Limb (tissue), 2 donors: ENCODE results near the gene FGF12.

Source experiments
- DNase-seq, 2 donors: peaks; one replicate each; pipeline ENCODE4 v3.0.0-alpha.2; 2016; ENCODE audit errors: extremely low spot score in 2 of 2

FGF12 gene

GRCh38 chr3:192128060-192128459 lies 599.3 kb downstream of the FGF12 start:
- no peak for DNase-seq

DNA sequence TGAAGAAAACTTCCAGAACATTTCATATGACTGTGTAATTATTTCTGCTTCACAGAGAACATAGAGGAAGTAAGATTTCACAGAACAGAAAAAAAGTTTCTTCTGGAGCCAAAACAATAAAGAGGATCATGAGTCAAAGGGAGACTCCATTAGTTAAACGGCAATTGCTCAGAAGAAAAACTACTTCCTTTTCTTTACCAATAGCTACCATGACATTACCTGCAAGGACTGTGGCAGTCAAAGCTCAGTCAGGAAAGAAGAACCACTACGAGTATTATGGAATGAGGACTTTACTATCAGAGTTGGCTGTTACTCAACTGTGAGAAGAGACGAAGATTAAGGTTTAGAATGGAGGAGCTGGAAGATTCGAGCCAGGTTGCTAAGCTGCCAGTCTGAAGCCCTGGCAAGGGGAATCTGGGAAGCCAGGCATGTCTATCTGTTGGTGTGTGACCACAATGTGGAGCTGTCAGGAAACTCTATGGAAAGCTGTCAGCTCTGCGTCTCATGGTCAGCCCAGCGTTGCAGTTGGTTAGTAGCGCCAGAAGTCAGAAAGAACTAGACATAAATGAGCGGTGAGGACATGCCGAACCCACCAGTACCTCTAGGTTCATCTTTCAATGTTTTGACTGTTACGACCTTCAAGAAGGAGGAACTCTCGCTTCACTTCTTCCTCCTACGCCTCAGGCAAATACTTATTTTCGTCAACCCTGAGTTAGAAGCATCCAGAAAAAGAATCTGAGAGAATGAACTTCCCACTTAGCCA lies 604.3 kb downstream of the FGF12 start:
- DNase-seq, result no peak

DNA sequence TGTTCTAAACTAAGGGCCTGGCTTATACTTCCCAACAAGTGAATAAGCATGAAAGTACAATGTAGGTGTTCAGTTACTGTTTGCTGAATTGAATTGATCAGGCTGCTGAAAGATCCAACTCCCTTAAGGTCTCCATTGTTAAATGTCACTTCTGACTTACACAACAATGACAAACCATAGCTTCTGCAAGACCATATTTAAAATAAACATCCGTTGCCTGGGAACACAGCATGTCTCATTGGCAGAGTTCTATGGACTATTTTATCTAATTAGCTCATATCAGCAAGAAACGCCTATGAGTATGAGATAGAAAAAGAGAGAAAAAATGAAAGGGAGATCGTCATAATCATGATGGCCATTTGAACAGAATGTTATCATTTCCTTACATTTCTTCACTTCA lies 605.4 kb downstream of the FGF12 start:
- DNase-seq, result no peak

DNA sequence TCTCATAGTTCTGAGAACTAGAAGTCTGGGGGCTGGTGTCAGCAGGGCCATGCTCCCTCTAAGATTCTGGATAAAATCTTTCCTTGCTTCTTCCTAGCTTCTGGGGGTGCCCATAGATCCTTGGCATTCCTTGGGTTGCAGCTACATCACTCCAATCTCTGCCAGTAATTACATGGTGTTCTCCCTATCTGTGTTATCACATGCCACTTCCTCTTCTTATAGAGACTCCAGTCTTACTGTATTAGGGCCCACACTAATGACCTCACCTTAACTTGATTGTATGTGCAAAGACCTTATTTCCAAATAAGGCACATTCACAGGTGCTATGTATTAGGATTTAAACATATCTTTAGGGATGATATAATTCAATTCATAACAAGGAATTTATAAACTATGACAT lies 618.5 kb downstream of the FGF12 start:
- no peak for DNase-seq

DNA sequence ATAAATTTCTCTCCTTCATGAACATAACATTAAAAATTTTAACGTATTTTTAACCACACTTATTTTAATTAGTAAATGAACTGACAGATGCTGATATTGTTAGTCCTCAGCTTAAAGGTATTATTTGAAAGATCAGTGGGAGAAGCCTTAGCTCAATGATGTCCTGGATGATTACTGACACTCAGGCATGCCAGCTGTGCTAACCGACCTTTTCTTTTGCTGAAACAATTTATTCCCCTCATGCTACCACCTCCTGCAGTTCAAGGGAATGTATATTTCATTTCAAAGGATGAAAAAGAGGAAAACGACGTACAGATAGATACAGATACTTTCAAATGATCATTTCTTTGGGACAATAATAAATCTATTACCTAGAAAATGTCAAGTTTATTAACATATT lies 620.8 kb downstream of the FGF12 start:
- no peak for DNase-seq

DNA sequence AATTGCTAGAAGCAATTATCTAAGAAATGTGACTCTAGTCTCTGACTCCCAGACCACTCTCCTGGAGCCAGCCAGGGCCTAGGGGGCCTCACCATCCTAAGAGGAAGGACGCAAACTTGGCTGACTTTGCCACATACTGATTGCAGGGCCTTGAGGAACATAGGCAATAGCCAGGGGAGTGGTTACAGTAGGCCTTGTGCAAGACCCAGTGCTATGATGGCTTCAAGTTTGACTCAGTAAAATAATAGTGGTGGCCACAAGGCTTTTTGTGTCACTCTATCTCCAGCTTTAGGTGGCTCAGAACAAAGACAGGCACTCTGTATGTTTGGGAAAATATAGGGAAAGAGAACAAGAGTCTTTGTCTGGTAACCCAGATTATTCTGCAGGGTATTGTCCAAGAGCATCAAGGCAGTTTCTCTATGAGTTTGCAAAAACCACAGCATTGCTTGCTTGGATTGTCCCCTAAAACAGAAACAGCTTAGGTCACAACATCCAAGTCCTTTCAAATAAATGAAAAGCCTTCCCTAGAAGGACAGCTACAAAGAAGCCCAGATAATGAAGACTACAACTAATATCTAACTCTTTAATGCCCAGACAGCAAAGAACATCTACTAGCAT lies 634.8 kb downstream of the FGF12 start:
- no peak for DNase-seq

DNA sequence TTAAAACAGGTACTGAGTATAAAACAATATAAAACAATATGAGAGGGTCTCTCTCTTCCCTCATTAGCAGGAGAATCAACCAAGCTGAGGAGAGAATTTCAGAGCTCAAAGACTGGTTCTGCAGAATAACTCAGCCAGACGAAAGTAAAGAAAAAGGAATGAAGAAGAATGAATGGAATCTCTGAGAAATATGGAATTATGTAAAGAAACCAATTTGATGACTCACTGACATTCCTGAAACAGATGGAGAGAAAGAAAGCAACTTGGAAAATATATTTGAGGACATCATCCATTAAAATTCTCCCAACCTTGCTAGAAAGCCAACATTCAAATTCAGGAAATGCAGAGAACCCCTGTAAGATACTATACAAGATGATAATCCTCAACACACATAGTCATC lies 635.5 kb downstream of the FGF12 start:
- DNase-seq, result no peak

- no peak for DNase-seq
These were observed 636.8 kb downstream of the FGF12 start for GRCh38 chr3:192090586-192090985.
